ENCODE results near the gene KIF25.

KIF25 gene

GRCh38 chr6:168016721-168017525 lies 19.5 kb downstream of the KIF25 start:
- no peak for TF ChIP-seq USF1 (IDR thresholded peaks at IDR 0.05)
- no peak for TF ChIP-seq TEAD4 (IDR thresholded peaks at IDR 0.05)
- no peak for TF ChIP-seq YY1 (IDR thresholded peaks at IDR 0.05; ENCODE audit: low read depth)
- no peak for TF ChIP-seq CEBPB (IDR thresholded peaks at IDR 0.05)
- no peak for TF ChIP-seq CREB1 (IDR thresholded peaks at IDR 0.05; ENCODE audit: low read depth)
- TF ChIP-seq RAD21 (IDR thresholded peaks at IDR 0.05; ENCODE audit: low read depth), result no peak
- no peak for TF ChIP-seq EGR1 (IDR thresholded peaks at IDR 0.05)
- TF ChIP-seq TAF1 (IDR thresholded peaks at IDR 0.05; ENCODE audit: low read depth), result no peak
- no peak for TF ChIP-seq FOXM1 (IDR thresholded peaks at IDR 0.05; ENCODE audit: borderline replicate concordance, low read depth)
- TF ChIP-seq ZBTB7A (IDR thresholded peaks at IDR 0.05; ENCODE audit: low read depth), result no peak
- TF ChIP-seq, protein P1, sequence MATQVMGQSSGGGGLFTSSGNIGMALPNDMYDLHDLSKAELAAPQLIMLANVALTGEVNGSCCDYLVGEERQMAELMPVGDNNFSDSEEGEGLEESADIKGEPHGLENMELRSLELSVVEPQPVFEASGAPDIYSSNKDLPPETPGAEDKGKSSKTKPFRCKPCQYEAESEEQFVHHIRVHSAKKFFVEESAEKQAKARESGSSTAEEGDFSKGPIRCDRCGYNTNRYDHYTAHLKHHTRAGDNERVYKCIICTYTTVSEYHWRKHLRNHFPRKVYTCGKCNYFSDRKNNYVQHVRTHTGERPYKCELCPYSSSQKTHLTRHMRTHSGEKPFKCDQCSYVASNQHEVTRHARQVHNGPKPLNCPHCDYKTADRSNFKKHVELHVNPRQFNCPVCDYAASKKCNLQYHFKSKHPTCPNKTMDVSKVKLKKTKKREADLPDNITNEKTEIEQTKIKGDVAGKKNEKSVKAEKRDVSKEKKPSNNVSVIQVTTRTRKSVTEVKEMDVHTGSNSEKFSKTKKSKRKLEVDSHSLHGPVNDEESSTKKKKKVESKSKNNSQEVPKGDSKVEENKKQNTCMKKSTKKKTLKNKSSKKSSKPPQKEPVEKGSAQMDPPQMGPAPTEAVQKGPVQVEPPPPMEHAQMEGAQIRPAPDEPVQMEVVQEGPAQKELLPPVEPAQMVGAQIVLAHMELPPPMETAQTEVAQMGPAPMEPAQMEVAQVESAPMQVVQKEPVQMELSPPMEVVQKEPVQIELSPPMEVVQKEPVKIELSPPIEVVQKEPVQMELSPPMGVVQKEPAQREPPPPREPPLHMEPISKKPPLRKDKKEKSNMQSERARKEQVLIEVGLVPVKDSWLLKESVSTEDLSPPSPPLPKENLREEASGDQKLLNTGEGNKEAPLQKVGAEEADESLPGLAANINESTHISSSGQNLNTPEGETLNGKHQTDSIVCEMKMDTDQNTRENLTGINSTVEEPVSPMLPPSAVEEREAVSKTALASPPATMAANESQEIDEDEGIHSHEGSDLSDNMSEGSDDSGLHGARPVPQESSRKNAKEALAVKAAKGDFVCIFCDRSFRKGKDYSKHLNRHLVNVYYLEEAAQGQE (IDR thresholded peaks at IDR 0.05; ENCODE audit: low read depth), result no peak

DNA sequence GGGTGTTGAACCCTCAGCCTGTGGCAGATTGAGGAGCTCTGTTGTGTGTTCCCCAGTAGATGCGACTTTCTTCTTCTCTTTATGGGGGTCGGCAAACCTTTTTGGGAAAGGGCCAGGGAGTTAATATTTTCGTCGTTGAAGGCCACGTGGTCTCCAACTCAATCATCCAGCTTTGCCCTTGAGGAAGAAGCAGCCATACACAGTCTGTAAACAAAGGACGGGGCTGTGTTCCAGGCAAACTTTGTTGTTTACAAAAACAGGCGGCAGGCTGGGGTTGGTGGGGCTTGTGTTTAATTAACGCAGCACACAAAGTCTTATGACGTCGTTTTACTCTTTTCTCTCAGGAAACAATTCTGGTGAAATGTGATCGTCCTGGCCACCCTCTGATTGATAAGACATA lies 20.2 kb downstream of the KIF25 start:
- no peak for TF ChIP-seq EGR1 (IDR thresholded peaks at IDR 0.05)
- TF ChIP-seq, protein P1 (IDR thresholded peaks at IDR 0.05; ENCODE audit: low read depth), result no peak

DNA sequence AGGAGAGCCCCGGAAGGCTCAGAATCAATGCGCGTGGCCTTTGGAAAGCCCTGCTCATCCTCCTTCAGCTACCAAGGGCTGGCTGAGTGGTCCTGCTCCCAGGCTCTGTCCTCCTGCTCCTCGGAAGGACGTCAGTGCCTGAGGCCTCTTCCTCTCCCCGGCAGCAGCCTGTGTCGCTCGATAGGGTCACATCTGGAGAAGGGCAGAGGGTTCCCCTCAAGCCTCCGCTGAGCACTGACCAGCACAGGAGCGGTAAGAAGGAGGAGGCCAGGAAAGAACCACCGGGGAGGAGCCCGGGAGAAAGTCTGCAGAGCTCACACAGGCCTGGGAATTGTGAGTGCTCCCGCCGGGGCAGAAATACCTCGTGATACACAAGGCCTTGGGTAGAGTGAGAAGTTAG lies 21.2 kb downstream of the KIF25 start:
- no peak for TF ChIP-seq TCF12 (IDR thresholded peaks at IDR 0.05; ENCODE audit: low read depth)
- no peak for TF ChIP-seq CREB1 (IDR thresholded peaks at IDR 0.05; ENCODE audit: low read depth)
- no peak for TF ChIP-seq YY1 (IDR thresholded peaks at IDR 0.05; ENCODE audit: low read depth)
- no peak for TF ChIP-seq USF1 (IDR thresholded peaks at IDR 0.05)
- TF ChIP-seq ZBTB7A (IDR thresholded peaks at IDR 0.05; ENCODE audit: low read depth), result no peak
- TF ChIP-seq TAF1 (IDR thresholded peaks at IDR 0.05; ENCODE audit: low read depth), result no peak
- TF ChIP-seq NFIC (IDR thresholded peaks at IDR 0.05), result no peak
- TF ChIP-seq, protein P1 (IDR thresholded peaks at IDR 0.05; ENCODE audit: low read depth), result no peak
- TF ChIP-seq RAD21 (IDR thresholded peaks at IDR 0.05; ENCODE audit: low read depth), result no peak
- no peak for TF ChIP-seq FOXM1 (IDR thresholded peaks at IDR 0.05; ENCODE audit: borderline replicate concordance, low read depth)
- no peak for TF ChIP-seq EP300 (IDR thresholded peaks at IDR 0.05; ENCODE audit: borderline replicate concordance)
- no peak for TF ChIP-seq CEBPB (IDR thresholded peaks at IDR 0.05)

- TF ChIP-seq CREB1 (IDR thresholded peaks at IDR 0.05; ENCODE audit: low read depth) (no peak), EGR1 (IDR thresholded peaks at IDR 0.05) (no peak), MAX (IDR thresholded peaks at IDR 0.05) (no peak), CEBPB (IDR thresholded peaks at IDR 0.05) (no peak), USF1 (IDR thresholded peaks at IDR 0.05) (no peak), FOXM1 (IDR thresholded peaks at IDR 0.05; ENCODE audit: borderline replicate concordance, low read depth) (no peak), TAF1 (IDR thresholded peaks at IDR 0.05; ENCODE audit: low read depth) (no peak), TEAD4 (IDR thresholded peaks at IDR 0.05) (no peak), TCF12 (IDR thresholded peaks at IDR 0.05; ENCODE audit: low read depth) (no peak), NFIC (IDR thresholded peaks at IDR 0.05) (no peak), EP300 (IDR thresholded peaks at IDR 0.05; ENCODE audit: borderline replicate concordance) (no peak), RAD21 (IDR thresholded peaks at IDR 0.05; ENCODE audit: low read depth) (no peak)
- TF ChIP-seq, protein P1 (IDR thresholded peaks at IDR 0.05; ENCODE audit: low read depth), result no peak
Observed at GRCh38 chr6:168020242-168020641, 22.8 kb downstream of the KIF25 start.

All from Ishikawa (cell line).